HL-60/S4 treated with phorbol 12-myristate 13-acetate at 8.2 ng/mL for 4 days and 3 days (cell line): ENCODE measurements around the gene NAT8L.

Source experiments
- in situ Hi-C: fragments of 300-500 bp; cut with MboI; formaldehyde crosslinking; loops from 2 replicates; pipeline ENCODE4 v1.15.0; 2022; ENCODE audit warnings: low sequenced_read_pairs

NAT8L gene

GRCh38 chr4:2073808-2074481 lies 14.8 kb downstream of the NAT8L start:
- in situ Hi-C loops, result no loop called here

- in situ Hi-C loops, result no loop called here
These were observed 15.5 kb downstream of the NAT8L start for GRCh38 chr4:2074588-2074987.

GRCh38 chr4:2075171-2075986 lies 16.3 kb downstream of the NAT8L start:
- in situ Hi-C loops, result no loop called here

GRCh38 chr4:2075987-2076907 lies 17.1 kb downstream of the NAT8L start:
- in situ Hi-C loops, result no loop called here

GRCh38 chr4:2076908-2077536 lies 17.9 kb downstream of the NAT8L start:
- in situ Hi-C loops, result no loop called here

- in situ Hi-C loops, result no loop called here
These were observed 18.7 kb downstream of the NAT8L start for GRCh38 chr4:2077537-2078460.

GRCh38 chr4:2078584-2078983 lies 19.5 kb downstream of the NAT8L start:
- in situ Hi-C loops, result no loop called here

- in situ Hi-C loops, result no loop called here
These were observed 19.9 kb downstream of the NAT8L start for GRCh38 chr4:2079006-2079405.

GRCh38 chr4:2079926-2080325 lies 20.8 kb downstream of the NAT8L start:
- in situ Hi-C loops, result no loop called here

GRCh38 chr4:2080429-2081300 lies 21.5 kb downstream of the NAT8L start:
- in situ Hi-C loops, result no loop called here

- in situ Hi-C loops, result no loop called here
These were observed 22.4 kb downstream of the NAT8L start for GRCh38 chr4:2081540-2081939.

- in situ Hi-C loops, result no loop called here
These were observed 23.0 kb downstream of the NAT8L start for GRCh38 chr4:2082118-2082517.

GRCh38 chr4:2082627-2083026 lies 23.5 kb downstream of the NAT8L start:
- in situ Hi-C loops, result no loop called here

- in situ Hi-C loops, result no loop called here
These were observed 24.1 kb downstream of the NAT8L start for GRCh38 chr4:2083116-2083825.

- in situ Hi-C loops, result no loop called here
These were observed 24.7 kb downstream of the NAT8L start for GRCh38 chr4:2083826-2084160.

GRCh38 chr4:2084316-2084715 lies 25.2 kb downstream of the NAT8L start:
- in situ Hi-C loops, result no loop called here

- in situ Hi-C loops, result no loop called here
These were observed 26.4 kb downstream of the NAT8L start for GRCh38 chr4:2085496-2085901.

- in situ Hi-C loops, result no loop called here
These were observed 28.0 kb downstream of the NAT8L start for GRCh38 chr4:2087170-2087569.
